ENCODE measurements around the gene ACTR1B.
"Not testable (repeated sequence)": the region's sequence is repeated elsewhere in the genome, so short reads cannot be mapped to it uniquely, and the experiment has no call there.

The ACTR1B gene

DNA sequence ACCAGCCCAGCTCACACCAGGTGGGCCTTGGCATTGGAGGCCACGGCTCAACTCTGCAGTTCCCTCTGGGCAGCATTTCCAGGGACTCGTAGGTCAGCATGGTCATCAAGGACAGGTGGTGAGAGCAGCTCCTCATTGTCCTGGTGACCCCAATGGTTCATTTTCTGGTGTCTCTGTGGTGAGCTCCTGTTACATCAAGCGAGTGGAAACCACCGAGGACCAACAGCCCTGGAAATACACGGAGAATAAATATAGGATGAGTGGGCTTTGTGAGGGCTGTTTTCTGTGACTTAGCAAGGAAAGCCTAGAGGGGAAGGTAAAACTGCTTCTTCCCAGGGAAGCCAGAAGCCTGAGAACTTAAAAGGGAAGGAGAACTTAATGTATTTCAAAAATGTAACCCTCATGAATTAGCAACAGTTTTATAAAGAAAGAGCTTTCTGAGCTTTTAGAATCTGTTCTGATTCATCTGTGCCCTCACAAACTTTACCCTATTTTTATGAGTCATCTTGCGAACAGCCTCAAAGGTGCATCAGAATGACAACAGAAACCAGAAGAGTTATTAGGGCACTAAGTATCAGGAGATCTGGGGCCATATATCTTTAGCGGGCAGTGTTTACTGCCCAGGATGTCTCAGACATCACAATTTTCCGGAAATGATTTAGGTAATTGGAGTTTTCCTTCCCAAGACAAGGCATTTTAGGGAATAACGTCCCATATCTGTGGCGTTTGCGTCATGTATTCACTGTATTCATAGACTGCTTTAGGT is 24.4 kb upstream of the ACTR1B start:
- DNase-seq = no peak

DNA sequence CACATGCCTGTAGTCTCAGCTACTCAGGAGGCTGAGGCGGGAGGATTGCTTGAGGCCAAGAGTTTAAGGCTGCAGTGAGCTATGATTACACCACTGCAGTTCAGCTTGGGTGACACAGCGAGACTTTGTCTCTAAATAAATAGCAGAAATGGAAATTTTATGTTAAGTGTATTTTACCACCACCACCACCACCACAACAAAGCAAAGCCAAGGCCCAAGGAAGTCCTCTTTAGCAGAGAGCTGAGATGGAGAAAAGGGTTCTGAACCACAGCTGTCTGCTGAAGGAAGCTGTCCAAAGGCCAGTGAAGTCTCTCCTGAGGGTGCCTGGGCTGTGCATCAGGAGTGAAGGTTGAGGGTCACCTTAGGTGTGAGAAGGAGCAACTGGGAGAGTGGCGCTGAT is 23.4 kb upstream of the ACTR1B start:
- not testable (repeated sequence) for DNase-seq

DNA sequence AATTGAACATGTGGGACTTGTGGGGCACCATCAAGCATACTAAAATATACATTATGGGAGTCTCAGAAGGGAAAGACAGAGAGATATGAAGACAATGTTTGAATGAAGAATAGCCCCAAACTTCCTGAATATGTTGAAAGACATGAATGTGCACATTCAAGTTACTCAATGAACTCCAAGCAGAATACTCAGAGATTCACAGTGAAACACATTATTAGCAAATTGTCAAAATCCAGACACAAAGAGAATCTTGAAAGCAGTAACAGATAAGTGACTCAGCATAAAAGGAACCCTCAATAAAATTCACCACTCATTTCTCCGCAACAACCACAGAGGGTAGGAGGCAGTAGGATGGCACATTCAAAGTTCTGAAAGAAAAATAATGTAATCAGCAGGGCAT is 14.5 kb upstream of the ACTR1B start:
- no peak for DNase-seq

DNA sequence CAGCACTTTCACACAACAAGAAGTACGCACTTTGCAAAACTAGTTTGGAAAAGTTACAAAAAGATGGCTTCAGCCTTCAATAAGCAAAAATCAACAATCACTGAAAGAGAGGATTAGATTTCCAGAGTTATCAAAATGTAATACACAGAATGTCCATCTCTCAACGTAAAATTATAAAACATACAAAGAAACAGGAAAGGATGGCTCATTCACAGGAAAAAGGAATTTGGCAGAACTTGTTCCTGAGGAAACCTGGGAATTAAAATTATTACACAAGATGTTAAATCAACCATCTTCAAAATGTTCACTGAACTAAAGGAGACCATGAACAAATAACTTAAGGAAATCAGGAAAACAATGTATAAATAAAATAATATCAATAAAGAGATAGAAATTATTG is 13.6 kb upstream of the ACTR1B start:
- no peak for DNase-seq

DNA sequence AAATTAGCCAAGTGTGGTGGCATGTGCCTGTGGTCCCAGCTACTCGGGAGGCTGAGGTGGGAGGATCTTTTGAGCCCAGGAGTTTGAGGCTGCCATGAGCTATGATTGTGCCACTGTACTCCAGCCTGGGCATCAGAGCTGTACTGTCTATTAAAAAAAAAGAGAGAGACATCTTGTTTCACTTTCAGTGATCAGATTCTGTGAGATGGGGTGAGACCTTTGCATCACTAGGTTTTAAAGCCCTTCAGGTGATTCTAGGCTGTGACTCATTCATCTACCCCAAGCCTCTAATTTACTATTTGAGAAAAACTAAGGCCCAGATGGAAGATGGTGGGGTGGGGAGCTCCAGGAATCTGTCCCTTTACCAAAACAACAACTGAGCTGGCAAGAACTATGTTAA is 12.8 kb upstream of the ACTR1B start:
- DNase-seq = no peak

- DNase-seq = no peak
These were observed 11.7 kb upstream of the ACTR1B start for GRCh38 chr2:97675430-97676113.

- DNase-seq = no peak
These were observed 10.1 kb upstream of the ACTR1B start for GRCh38 chr2:97673915-97674283.

GRCh38 chr2:97673182-97673914 is 9.5 kb upstream of the ACTR1B start:
- DNase-seq = no peak

GRCh38 chr2:97672606-97673140 is 8.8 kb upstream of the ACTR1B start:
- not testable (repeated sequence) for DNase-seq

DNA sequence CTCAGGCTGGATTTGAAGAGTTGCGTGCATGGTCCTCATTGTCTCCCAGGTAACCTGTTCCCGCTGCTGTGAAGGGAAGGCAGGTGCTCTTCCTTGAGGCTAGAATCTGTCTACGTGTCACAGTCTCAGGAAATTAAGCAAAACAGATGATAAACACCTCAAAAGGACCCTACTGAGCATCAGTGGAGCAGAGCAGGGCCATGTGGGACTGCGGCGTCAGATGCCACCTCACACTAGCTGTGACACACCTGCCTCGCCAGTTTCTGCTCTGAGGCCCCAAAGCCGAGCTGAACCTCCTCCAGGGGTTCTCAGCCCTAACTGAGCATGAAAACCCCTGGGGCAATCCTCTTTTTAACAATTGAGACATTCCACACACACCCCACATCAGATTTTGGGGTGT is 7.7 kb upstream of the ACTR1B start:
- no peak for DNase-seq

GRCh38 chr2:97670471-97670870 is 6.6 kb upstream of the ACTR1B start:
- no peak for DNase-seq

DNA sequence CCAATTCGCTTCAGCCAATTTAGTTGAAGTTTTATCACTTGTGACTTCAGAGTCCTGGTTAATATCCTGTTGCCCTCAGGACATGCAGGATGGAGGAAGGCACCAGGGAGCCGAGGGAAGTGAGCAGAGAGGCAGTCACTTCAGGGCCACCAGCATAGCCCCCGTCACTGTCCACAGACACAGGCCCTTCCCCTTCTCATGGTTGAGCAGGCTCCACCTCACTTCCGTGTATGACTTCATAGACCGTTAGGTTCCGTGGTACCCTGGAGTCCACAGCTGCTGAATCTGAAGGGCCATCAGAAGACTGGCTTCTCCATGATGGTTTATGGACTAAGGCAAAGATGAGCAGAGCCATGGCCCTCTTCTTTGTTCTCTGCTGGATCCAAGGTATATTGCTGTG is 5.6 kb upstream of the ACTR1B start, which contains the start of gene C2orf92:
Gene C2orf92 (plus strand): TSS at position 266 of the 400 bp plus-strand sequence. CDS start 76 bp downstream, at position 342.
- no peak for DNase-seq

- DNase-seq = no peak
These were observed 759 bp upstream of the ACTR1B start for GRCh38 chr2:97664636-97664970.

- no peak for DNase-seq
These were observed 250 bp downstream of the ACTR1B start for GRCh38 chr2:97663626-97663961.

- peak; percentile 81 for DNase-seq
These were observed 784 bp downstream of the ACTR1B start for GRCh38 chr2:97662895-97663625.

GRCh38 chr2:97662386-97662894 is 1.4 kb downstream of the ACTR1B start:
- no peak for DNase-seq

GRCh38 chr2:97661927-97662326 is 1.9 kb downstream of the ACTR1B start:
- no peak for DNase-seq

DNA sequence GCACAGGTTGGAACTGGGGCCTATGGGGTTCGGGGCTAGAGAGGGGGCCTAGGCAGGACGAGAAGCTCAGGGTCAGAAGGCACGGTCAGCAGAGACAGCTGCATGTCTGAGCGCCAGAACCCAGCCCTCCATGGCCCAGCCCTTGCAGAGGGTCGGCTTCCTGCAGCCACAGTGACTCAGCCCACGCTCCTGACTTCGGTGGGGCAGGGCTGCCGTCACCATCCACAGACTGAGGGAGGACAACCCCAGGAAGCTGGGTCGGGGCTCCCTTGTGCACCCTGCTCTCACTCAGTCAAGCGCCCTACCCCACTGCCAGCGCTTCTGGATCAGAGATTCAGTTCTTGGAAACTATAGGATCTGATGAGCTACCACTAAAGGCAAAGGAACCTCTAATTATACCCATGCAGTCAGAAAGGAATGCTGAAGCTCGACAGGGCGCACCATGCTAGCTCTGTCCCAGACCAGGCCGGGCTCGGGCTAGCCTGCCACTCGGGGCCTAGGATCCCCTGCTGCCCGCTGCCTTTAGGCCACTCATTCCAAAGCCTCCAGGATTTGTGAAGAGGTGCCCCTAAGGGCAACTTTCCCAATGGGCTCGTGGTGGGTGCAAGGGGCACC is 3.0 kb downstream of the ACTR1B start:
- DNase-seq = no peak

DNA sequence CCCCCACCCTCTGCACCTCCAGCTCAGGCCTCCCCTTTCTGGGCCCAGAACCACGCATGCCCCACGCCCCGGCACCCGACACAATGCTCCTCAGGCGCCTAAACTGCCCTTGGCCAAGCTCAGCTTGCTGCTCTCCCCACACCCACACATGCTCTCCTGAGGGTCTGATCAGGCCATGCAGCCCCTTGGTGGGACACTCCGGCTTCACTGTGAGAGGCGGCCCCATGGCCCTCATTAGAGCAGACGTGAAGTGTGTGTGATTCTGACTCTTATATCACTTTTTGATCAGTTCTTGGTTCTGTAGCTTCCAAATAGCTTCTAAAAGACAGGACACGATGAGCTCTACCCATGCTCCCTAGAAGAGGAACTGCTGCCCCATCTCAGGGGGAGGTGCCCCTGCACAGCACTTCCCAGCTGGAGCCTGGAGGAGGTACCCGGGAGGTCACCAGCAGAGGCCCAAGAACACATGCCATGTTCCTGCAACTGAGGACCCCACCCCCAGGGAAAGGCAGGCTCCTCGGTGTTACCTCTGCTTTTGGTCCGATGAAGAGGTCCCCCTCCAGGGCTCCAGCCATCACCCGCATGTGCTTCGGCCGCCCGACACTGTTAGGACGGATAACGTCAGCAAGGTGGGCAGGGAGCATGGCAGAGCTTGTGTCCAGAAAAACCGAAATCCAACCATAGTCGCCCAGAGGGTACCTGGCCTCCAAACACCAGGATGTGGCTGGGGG is 3.6 kb downstream of the ACTR1B start:
- DNase-seq = no peak

GRCh38 chr2:97659256-97660043 is 4.4 kb downstream of the ACTR1B start:
- no peak for DNase-seq

GRCh38 chr2:97658691-97659157 is 5.1 kb downstream of the ACTR1B start:
- DNase-seq = no peak
